ENCODE measurements around the gene PLK3.
"Not testable (repeated sequence)": the region's sequence is repeated elsewhere in the genome, so short reads cannot be mapped to it uniquely, and the experiment has no call there.

Gene PLK3

DNA sequence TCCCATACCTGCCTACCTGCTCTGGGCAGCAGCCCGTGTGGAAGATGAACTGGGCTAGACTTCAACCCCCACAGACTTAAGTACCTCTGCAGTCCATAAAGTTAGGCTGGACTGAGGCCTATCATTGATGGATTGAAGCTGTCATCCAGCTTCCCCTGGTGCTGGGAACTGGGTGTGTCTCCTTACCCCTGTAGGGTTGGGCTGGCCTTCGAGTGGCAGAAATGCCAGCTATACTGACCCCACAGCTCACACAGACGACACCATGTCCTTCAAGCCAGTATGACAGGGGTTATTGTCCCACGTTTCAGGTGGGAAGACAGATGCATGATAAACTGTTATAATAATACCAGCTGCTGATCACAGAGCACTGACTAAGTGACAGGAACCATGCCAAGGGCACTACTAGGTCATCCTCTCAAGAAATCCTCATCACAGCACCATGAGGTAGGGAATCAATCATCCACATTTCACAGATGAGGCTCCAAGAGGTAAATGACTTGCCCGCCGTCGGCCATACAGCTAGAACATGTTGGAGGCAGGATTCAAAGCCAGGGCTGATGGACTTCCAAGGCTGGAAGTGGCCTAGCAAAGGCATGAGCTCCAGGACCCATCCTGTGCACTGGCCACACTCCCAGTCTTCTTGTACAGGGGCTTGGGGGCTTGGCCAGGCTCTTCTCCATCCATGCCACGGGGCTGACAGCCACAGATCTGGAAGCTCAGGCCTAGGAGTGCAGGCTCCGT lies 11.9 kb upstream of the PLK3 start, which contains the start of gene BEST4:
BEST4 (minus strand) TSS at position 51 of the 741 bp plus-strand sequence. CDS start 465 bp downstream, outside the sequence.
- DNase-seq: no peak

DNA sequence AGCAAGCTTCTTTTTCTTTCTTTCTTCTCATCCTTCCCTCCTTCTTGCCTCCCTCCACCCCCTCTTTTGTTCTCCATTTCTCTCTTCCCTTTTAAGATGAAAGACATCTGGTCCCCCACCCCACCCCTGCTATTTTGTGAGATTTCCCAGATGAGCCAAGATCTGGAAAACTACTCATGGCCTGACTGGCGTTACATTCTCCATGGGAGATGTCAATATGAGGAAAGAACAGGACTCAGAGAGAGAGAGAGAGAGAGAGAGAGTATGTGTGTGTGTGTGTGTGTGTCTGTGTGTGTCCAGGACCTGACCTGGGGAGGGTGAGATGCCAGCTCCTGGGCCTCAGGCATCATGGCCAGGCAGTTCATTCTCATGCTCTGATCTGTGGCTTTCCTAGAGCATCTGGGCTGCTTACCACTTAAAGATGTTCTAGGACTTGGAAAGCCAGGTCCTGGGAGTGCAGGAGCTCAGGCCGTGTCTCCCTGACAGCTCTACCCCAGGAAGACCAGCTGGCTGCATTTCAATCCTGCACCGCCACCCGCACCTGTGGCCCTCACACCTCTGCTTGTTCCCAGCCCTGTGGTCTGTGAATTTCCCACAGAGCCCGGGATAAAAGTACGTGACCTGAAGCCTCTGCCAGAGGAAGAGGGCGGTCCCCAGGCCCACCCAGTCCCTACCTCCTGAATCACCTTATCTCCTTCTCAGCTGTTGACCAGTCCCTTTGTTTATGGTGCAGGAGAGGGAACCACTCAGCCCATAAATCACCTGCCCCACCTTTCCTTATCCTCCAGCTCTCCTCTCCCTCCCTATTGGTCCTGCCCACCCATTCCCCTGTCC lies 9.0 kb upstream of the PLK3 start:
- peak; percentile 19 for DNase-seq

DNA sequence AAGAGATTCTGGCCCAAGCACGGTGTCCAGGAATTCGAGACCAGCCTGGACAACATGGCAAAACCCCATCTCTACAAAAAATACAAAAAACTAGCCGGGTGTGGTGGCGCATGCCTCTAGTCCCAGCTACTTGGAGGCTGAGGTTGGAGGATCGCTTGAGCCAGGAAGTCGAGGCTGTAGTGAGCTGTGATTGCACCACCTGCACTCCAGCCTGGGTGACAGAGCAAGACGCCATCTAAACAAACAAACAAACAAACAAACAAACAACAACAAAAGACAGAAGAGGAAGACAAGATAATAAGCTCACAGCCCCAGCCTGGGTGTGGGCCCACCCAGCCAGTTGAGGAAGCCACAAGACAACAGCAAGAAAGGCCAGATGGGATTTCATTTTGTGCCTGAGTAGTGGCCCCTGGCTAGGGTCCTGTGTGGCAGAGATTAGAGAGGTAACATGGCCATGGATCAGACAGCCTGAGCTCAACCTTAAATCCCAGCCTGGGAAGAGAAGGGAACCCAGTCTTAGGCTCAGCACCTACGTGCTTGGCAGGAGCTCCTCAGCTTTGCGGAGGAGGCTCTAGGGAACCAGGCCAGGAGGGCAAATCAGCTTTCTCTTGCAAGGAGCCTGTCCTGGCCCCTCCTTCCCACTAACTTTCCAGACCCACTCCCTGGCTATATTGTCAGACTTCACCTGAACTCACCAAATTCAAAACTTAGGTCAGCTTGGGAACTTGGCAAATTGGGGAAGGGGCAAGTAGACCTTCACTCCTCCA lies 7.3 kb upstream of the PLK3 start:
- DNase-seq: no peak

DNA sequence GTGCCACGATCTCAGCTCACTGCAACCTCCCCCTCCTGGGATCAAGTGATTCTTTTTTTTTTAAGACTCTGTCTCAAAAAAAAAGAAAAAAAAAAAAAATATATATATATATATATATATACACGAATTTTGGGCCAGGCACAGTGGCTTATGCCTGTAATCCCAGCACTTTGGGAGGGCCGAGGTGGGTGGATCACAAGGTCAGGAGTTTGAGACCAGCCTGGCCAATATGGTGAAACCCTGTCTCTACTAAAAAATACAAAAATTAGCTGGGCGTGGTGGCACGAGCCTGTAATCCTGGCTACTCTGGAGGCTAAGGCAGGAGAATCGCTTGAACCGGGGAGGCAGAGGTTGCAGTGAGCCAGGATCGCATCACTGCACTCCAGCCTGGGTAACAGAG lies 2.3 kb upstream of the PLK3 start:
- not testable (repeated sequence) for DNase-seq

DNA sequence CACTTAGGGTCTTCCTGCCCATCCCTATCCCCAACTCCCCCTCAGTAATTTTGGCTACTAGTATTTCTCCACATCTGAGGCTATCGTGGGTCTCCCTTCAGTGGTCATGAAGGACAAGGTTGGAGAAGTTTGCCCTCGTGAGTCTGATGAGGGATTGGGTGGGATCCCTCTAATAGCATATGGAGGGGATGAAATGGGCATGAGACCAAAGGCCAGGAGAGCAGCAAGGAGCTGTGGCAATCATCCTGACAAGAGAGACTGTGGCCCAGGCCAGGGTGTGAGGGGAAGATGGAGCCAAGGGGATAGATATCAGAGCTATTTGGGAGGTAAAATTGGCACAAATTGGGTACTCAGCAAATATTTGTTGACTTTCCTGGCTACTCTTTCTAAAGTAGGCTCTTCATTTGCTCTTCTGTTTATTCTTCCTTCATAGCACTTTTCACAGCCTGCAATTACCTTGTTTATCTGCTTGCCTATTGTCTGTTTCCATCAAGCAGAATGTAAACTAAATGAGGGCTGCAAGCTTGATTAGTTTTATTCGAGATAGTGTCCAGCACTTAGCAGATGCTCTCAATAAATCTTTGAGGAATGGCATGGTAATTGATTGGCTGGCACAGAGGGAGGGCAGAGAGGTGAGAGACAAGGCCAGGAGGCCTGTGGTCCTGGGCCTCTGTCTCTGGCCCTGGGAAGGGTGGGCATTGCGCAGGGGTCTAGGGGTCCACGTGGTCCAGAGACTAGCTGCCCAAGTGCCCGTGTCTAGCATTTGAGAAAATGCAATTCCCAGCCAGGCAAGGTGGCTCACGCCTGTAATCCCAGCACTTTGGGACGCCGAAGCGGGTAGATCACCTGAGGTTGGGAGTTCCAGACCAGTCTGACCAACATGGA lies 1.5 kb upstream of the PLK3 start:
- peak; percentile 53 for DNase-seq

DNA sequence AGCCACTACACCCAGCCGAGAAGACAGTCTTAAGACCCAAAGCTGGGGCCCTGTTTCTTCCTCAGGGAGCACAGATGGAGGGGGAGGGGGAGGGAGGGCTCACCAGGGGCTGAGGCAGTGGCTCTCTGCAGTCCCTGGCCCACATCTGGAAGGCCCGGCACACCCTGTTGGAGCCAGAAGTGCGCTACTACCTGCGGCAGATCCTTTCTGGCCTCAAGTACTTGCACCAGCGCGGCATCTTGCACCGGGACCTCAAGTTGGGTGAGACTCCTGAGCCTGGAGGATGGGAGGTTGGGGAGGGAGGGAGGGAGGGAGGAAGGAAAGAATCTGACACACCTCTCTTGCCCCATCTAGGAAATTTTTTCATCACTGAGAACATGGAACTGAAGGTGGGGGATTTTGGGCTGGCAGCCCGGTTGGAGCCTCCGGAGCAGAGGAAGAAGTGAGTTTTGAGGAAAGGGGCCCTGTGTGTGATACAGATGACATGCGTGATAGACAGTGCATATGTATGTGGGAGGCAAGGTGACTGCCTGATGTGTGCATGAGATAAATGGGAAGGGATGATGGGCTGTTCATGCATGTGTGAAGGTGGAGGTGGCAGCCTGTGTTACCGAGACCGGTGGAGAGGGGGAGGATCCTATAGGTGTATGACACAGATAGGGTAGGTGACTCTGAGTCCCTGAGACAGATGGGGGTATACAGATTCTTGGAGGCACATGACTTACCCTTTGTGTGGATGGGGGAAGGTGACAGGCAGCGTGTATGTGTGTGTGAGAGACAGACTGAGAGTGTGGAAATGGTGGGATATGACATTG lies 1.5 kb downstream of the PLK3 start:
- DNase-seq: no peak

DNA sequence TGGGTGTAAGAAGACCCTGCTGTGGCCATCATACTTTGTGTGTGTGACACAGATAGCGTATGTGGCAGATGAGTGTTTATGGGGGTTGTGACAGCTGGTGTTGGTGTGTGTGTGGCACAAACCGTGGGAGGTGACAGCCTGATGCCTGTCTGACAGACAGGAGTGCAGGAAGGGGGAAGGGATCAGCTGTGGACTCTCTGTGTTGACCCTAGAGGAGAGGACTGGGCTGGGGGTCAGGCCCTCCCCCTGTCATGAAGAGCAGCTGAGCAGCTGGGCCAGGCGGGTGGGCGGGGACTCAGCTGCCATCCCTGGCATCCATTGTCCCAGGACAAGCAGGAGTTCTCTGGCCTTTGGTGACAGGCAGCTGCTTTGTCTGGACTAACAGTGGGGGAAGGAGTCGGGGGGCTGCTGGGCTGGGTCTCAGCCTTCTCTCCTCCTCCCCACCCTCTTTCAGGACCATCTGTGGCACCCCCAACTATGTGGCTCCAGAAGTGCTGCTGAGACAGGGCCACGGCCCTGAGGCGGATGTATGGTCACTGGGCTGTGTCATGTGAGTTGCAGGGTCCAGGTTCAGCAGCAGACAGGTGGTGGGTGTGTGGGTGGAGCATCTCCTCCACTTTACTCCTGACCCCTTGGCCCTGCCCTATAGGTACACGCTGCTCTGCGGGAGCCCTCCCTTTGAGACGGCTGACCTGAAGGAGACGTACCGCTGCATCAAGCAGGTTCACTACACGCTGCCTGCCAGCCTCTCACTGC lies 2.3 kb downstream of the PLK3 start:
- DNase-seq: no peak

DNA sequence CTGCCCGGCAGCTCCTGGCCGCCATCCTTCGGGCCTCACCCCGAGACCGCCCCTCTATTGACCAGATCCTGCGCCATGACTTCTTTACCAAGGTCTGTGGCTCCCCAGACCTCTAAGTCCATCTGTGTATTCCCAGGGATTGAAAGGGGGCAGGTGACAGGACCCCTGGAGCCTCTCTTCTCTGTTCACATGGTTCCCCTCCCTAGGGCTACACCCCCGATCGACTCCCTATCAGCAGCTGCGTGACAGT lies 2.8 kb downstream of the PLK3 start:
- DNase-seq: no peak

DNA sequence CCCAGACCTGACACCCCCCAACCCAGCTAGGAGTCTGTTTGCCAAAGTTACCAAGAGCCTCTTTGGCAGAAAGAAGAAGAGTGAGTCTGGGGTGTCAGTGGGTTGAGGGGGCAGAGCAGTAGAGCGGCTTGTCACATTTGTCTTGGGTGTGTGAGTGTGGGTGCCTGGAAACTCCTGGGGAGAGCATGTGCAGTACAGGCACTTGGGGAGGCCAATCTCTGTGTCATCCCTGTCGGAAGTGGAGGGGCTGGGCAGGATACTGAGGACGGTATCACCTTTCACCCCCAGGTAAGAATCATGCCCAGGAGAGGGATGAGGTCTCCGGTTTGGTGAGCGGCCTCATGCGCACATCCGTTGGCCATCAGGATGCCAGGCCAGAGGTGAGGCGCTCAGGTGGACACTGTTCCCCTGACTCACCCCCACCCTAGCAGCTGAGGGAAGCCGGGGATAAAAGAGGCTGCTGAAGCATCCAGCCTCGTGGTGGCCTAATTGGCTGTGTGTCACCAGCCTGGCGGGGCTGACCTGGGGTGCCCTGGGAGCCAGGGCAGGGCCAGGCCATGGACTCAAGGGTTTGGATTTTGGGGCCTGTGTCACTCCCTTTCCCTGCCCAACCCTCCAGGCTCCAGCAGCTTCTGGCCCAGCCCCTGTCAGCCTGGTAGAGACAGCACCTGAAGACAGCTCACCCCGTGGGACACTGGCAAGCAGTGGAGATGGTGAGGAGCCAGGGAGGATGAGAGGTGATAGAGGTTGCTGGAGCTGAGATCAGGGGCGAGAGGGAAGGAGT lies 3.3 kb downstream of the PLK3 start:
- DNase-seq: no peak

DNA sequence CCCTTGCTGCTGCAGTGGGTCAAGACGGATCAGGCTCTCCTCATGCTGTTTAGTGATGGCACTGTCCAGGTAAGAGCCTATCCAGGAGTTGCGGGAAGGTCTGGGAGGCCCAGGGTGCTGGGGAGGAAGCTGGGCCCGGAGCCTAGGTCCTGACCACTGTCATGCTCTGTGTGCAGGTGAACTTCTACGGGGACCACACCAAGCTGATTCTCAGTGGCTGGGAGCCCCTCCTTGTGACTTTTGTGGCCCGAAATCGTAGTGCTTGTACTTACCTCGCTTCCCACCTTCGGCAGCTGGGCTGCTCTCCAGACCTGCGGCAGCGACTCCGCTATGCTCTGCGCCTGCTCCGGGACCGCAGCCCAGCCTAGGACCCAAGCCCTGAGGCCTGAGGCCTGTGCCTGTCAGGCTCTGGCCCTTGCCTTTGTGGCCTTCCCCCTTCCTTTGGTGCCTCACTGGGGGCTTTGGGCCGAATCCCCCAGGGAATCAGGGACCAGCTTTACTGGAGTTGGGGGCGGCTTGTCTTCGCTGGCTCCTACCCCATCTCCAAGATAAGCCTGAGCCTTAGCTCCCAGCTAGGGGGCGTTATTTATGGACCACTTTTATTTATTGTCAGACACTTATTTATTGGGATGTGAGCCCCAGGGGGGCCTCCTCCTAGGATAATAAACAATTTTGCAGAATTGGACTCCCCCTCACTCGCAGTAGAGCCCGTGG lies 5.3 kb downstream of the PLK3 start:
- DNase-seq: no peak

DNA sequence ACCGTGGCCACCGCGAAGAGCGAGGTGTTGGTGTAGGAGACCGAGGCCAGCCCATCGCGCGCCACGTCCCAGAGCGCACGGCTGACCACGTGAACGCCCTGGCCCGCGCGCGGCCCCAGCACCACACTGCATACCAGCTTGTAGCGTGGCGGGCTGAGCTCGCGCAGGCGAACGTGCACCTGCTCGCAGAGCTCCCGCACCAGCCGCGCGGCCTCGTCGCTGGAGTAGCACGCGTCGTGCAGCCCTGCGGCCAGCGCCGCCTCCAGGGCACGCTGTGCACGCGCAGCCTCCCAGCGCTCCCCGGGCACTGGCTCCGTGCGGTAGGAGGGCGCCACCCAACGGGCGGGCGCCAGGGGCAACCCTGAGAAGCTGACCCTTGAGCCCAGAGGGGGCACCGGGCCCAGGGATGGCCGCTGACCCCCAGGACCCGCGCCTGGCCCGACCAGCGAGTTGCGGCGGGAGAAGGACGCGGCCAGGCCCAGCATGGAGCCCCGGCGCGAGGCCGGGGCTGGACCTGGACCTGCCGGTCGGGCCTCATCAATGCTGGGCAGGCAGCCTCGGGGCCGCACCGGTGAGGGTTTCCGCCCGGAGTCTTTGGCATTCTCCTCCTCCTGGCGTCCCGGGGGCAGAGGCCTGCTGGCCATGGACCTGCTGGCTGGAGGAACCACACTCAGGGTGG lies 6.0 kb downstream of the PLK3 start:
- no peak for DNase-seq

DNA sequence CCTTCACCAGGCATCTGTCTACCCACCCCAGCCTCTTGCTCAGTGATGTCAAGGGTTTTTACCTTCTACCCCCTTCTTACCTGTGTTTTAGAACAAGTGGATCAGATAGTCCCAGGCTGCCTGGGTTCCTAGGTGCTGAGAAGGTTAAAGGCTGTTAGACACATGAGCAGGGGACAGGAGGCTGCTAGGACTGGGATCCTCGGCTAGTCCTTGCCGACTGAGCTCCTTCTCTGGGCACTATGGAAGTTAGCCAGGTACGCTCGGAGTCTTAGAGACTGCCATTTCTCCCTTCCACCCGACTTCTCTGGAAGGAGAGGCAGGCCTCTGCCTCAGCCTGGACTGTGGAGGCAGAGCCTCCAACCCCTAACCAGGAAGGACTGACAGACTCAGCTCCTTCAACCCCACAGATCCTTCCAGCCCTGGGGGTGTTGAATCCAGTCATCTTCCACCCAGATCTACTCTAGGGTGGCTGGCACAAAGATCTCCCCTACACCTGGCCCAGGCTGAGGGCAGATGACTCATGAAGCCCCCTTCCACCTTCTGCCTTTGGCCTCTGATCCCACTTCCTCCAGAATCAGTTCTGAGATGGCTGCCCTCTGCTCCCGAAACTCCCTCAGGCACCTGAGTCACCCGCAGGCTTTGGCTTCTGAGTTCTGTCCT lies 6.7 kb downstream of the PLK3 start, which contains the start of gene DYNLT4:
DYNLT4 (minus strand) TSS at position 648 of the 660 bp plus-strand sequence. CDS start 683 bp downstream, outside the sequence.
- no peak for DNase-seq

DNA sequence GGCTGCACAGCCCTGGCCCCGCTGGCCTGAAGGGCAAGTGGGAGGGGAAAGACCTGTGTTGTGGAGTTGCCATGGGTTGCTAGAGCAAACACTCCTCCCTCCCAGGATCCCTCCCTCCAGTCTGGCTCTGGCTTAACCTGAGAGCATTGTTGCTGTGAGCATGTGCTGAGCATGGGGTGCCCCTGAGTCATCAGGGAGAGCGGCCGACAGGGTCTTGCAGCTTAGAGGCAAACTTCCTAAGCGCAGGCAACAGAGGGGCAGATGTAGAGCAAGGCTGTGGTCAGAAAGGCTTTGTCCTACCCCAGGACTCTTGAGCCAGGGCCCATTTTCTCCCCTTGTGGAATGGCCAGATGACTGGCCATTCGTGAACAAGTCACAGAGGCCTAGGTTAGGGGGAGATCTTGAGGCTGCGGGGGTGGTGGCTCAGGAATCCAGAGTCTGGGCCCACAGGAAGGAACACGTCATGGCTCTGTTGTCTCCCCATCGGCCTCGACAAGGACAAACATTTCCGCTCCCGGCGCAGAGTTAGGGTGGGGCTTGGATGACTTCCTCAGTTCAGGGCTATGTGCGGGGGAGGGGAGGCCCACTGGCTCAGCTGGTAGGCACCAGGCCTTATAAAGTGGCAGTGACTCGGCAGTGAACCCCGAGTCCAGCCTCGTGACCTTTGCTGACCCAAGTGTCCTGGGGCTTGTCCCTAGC lies 7.3 kb downstream of the PLK3 start:
- no peak for DNase-seq

DNA sequence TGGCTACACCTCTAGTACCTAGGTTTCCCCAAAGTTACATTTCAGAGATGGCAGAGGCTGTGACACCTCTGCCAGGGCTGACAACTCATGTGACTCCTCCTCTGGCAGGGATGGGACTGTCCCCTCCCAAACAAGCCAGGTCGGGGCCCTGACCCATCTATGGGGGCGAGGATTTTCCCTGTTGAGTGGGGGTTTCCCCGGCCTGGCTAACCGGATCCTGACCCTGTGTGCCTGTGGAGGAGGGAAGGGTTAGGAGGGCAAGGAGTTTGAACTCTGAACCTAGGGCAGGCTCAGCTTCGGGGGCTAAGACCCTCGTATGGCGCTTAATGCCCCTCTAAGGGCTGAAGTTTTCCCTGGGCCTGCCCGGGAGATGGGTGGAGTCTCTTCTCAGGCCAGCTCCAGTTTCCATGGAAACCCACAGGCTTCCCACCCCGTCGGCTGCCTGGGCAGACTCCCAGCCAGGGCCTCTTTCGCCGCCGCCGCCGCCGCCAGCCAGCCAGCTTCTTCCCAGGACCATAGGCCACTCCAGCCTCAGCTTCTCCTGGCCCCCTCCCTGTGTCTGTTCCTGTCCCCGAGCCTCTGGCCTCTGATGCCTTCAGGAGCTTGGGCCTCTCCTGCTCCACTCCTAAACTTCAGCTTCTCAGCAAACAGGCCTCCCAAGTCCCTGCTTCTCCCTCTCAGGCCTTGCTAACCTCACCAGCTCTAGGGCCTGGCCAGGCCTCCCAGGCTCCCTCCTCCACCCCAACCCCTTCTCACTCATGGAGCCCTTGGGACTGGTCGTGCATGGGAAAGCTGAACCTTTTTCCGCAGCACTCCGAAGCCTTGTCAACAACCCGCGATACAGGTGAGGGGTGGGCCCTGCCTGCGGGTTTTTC lies 8.1 kb downstream of the PLK3 start, which contains the start of gene BTBD19:
BTBD19 (plus strand) TSS at position 461 of the 875 bp plus-strand sequence; CDS start at position 759, 298 bp downstream.
- DNase-seq: no peak

DNA sequence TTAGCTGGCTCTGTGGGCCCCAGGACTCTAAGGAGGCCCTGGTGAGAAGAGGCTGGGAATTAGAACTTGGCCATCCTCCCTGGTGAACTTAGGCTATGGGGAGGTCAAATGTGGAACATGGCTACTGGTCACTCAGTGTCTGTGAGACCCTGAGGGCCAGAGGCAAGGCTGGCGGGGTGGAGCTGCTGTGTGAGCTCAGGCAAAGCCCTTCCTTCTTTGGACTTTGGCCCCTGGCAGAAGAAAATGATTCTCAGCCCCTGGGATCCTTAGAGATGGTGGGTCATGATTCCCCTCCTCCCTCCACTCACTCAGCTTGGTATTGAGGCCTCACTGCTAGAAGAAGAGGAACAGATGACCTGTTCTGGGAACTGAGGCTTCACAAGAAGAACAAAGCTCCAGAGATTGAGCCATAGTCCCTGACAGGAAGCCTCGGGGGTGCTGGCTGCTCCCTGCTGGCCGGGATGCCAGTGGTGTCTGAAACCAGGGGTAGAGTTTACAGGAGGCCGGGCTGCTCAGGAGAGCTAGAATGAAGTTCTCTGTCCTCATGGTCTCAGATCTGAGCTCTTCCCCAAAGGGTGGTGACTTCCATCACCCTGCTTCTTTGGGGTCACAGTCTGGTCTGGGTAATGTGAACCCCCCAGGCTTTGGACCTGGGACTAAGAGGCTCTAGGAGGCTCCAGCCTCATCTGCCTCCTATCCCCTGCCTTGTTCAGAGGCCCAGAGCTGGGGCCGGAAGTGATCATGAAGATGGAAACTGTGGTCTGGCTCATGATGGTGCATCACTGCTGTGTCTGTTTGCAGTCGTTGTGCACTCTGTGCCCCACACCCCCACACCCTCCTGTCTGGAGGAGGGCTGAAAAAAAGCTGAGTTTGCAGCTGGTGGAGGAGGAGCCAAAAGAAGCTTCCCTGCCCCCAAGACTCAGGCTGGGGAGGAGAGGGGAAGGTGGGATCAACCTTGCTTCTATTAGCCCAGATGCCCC lies 9.1 kb downstream of the PLK3 start:
- no peak for DNase-seq
